ENCODE results near the gene RAB11A.

Gene RAB11A

GRCh38 chr15:65938604-65939003 lies 69.3 kb downstream of the RAB11A start:
- no peak for DNase-seq
- H3K27ac ChIP-seq: no peak overlapping the region
- intact Hi-C loops (cut with DNase I; ENCODE audit: low total_unique reads): no loop called here
- H3K27me3 ChIP-seq: no peaks in the 10 kb centered on the region
- H3K4me1 ChIP-seq: no peaks in the 10 kb centered on the region
- H3K4me3 ChIP-seq: no peak overlapping the region
- TF ChIP-seq CTCF (IDR thresholded peaks at IDR 0.05): no peak
- no peaks in the 10 kb centered on the region for H3K9me3 ChIP-seq
- H3K36me3 ChIP-seq: no peaks in the 10 kb centered on the region

- DNase-seq: no peak
- Histone ChIP-seq H3K4me3 (no peak overlapping the region), H3K9me3 (no peaks in the 10 kb centered on the region), H3K36me3 (no peaks in the 10 kb centered on the region), H3K27me3 (peaks cover 0 to 3% of the 10 kb centered on the region in 2 donors), H3K27ac (no peak overlapping the region), H3K4me1 (no peaks in the 10 kb centered on the region)
- intact Hi-C loops (cut with DNase I; ENCODE audit: low total_unique reads): no loop called here
- no peak for TF ChIP-seq CTCF (IDR thresholded peaks at IDR 0.05)
Measured at GRCh38 chr15:65939901-65940617, 70.8 kb downstream of the RAB11A start.

GRCh38 chr15:65940618-65940909 lies 71.3 kb downstream of the RAB11A start:
- Histone ChIP-seq H3K4me3 (no peak overlapping the region), H3K27ac (no peak overlapping the region), H3K27me3 (peaks cover 0 to 3% of the 10 kb centered on the region in 2 donors), H3K36me3 (no peaks in the 10 kb centered on the region), H3K9me3 (no peaks in the 10 kb centered on the region), H3K4me1 (no peaks in the 10 kb centered on the region)
- DNase-seq: no peak
- intact Hi-C loops (cut with DNase I; ENCODE audit: low total_unique reads): no loop called here
- TF ChIP-seq CTCF (IDR thresholded peaks at IDR 0.05): no peak

Measured in tibial artery (tissue), 4 donors.